Fibroblast of skin of left quadriceps (primary cell): ENCODE data around the gene RPL18.

Source experiments
- DNase-seq, 2 experiments: peaks; one replicate each; pipeline ENCODE4 v3.0.0-alpha.2; 2013; ENCODE audit warnings: low read depth in 2 of 2

The RPL18 gene

DNA sequence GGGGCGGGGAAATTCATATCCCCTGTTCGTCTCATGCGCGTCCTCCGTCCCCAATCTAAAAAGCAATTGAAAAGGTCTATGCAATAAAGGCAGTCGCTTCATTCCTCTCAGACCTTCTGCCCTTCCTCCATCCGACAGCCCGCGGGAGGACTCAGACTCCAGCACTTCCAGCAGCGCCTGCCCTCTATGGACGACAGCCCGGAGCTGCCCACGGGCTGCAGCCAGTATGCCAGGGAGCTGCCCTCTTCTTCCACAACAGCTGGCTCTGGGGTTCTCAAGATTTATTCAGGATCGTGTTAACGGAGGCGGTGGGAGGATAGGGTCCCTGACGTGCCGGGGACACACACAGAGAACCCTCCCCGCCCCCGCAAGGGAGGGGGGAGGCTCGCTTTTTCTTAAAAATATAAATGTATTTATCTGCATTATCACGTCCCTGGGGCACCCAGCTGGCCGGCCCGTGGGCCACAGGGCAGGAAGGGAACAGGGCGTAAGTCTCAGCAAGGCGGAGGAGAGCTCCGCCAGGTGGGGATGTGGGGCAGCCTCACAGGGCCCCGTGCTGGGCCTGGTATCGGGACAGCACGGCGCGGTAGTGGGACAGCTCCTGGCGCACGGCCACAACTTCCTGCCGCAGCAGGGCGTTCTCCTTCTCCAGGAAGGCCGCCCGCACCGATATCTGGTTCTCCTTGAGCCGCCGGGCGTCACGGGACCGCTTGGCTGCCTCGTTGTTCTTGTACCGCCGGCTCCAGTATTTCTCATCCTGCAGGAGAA lies 11.5 kb upstream of the RPL18 start:
- DNase-seq = no peak

GRCh38 chr19:48629599-48630295 lies 10.8 kb upstream of the RPL18 start:
- no peak for DNase-seq

DNA sequence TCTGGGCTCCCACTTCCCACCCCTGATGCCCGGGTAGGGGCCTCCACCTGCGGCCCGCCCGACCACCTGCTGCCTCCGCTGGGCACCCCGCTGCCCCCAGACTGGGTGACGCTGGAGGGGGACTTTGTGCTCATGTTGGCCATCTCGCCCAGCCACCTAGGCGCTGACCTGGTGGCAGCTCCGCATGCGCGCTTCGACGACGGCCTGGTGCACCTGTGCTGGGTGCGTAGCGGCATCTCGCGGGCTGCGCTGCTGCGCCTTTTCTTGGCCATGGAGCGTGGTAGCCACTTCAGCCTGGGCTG lies 10.3 kb upstream of the RPL18 start:
- DNase-seq = no peak

- no peak for DNase-seq
Observed at GRCh38 chr19:48628486-48629296, 9.7 kb upstream of the RPL18 start.

DNA sequence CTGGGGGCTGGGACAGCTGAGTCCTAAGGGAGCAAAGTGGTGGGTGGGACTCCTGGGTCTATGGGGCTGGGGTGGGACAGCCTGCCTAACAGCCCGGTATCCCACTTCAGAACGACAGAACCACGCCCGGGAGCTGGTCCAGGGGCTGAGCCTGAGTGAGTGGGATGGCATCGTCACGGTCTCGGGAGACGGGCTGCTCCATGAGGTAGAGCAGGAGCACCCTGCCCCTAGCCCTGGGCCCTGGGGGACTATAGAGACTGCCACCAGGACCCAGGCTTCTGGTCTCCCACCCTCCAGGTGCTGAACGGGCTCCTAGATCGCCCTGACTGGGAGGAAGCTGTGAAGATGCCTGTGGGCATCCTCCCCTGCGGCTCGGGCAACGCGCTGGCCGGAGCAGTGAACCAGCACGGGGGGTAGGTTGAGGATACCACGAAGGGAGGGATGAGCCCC lies 8.9 kb upstream of the RPL18 start:
- DNase-seq = no peak

GRCh38 chr19:48627201-48627864 lies 8.4 kb upstream of the RPL18 start:
- DNase-seq = no peak

GRCh38 chr19:48625891-48626327 lies 6.9 kb upstream of the RPL18 start:
- no peak for DNase-seq

DNA sequence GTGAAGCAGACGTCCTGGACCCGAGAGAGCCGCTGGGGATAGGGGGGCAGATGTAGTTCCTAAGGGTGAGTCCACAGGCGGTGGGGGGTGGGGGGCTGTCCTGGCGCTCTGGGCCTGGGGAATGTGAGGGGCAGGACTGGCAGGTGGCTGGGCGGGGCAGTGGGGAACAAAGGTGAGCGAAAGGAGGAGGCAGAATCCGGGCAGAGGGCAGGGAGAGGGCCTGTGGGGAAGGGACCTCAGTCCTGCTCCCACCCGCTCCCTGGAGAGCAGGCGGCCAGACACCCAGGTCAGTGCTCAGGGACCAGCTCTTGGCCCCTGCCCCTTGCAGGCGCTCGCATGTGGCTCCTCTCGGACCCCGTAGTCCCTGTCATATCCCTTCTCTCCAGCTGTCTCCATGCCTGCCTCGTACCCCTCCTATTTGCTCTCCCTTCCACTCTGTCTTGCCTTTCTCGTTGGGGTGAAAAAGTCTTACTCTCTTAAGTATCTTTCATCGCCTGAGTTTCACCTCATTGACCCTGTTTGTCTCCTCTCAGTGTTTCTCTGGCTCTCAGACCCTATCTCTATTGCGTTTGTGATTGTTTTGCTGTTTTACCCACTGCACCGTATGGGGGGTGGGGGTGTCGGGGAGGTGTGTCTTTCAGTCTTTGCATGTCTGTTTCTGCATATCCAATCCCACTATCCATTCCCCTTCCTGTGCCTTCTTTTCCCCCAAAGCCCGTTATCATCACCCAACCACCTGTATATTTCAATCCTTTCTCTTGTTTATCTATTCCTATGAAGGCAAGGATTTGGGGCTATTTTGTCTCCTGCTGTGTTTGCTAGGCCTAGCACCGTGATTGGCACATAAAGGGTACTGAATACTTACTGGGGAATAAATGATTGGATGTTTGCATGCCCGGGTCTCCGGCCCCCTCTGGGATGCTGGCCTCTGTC lies 6.1 kb upstream of the RPL18 start:
- DNase-seq = no peak

DNA sequence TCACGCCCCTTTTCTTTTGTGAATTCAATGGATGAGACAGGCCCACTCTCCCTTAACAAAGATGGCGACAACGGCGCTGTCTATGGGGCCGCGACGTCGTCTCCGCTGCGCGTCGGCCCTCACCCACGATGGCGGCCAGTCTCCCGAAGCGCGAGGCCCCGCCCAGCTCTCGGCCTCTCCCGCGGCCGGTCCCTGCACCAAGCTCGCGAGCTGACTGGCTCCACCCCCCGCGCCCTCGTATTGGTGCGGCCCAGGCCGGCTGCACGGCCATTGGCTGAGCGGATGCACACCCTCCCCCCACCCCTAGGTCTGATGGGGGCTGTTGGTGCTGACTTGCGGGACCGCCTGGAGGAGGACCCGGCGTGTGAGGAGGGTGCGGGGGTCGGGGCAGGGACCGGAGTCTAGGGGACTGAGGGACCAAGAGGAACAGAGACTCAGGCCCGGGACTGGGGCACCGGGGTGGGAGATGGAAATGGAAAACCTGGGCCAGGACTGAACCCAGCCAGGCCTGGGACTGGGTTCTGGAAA lies 5.2 kb upstream of the RPL18 start:
- peak; percentile 95 to 96 for DNase-seq

DNA sequence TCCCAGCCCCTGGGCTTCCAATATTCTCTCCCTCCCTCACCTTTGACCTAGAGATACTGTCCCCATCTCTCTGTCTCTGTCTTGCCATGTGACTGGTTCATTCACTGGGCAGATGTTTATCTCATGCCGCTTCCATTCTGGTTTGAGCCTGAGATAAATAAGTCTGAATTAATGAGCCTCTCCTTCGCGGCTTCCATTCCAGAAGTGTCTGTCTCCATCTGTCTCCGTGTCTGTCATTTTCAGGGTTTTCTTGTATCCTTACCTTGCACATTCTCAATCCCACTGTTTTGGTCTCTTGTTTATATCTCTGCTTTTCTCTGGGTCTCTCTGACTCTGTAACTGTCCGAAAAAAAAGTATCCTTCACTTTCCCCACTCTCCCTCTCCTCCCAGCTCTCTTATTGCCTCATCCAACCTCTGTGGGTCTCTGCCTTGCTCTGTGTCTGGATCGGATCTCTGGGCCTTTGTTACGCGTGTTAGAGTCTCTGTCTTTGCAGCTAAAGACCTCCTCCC lies 4.6 kb upstream of the RPL18 start:
- no peak for DNase-seq

DNA sequence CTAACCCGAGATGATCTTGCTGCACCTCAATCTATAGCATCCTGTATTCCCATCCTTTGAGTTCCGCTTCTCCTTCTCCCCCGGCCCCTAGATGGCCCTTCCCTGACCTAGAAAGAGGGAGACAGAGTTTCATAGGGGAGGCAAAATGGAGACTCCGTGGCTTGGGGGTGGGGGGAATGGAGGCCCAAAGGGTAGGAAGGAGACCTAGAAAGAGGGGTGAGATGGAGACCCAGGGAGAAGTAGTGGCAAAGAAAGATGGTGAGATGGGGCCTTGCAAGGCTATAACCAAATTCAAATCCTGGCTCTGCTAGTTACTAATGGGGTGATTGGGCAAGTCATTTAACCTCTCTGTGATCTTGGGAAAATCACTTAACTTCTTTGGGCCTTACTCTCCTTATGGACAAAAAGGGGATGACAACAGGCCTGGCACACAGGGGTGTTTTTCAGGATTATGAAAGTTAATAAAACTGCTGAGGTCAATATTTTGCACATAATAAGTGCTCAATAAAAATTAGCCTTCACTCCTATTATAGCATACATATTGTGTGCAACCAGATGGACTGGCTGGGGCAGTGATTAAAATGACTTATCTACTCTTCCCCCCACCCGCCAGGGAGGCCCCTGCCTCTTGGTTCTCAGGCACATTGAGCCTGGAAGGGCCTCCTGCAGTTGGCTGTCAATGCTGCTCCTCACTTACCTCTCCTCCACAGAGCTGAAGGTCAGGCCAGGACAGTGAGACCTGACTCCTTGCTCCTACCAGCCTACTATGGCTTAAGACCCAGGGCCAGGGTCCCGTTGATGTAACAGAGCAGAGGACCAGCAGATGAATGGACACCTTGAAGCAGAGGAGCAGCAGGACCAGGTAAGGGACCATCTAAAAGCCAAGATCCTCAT lies 961 bp upstream of the RPL18 start:
- DNase-seq = no peak

DNA sequence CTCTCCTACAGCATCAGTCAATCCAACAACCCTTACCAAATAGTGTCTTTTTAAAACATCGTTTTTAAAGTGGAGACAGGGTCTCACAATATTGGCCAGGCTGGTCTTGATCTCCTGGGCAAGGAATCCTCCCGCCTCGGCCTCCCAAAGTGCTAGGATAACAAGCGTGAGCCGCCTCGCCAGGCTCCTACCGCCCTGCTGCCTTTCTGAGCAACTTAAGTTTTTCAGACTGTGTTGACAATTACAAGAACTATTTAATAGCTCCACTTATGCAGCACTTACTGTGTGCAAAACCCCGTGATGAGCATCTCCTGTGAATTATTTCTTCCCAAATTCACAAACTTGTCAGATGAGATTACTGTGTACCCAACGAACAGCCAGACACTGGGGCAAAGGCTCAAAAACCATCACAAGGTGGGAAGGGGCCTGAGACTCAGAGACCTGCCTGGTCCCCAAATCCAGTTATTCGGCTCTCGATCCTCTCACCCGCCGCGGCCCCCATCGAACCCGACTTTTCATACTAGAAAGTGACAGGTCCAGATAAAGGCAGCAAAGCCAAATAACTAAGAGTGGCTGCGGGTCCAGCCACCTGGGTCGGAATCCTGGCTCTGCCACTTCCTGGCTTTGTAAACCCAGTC lies 581 bp downstream of the RPL18 start:
- DNase-seq = no peak

- DNase-seq = no peak
Observed at GRCh38 chr19:48617146-48617937, 1.6 kb downstream of the RPL18 start.

DNA sequence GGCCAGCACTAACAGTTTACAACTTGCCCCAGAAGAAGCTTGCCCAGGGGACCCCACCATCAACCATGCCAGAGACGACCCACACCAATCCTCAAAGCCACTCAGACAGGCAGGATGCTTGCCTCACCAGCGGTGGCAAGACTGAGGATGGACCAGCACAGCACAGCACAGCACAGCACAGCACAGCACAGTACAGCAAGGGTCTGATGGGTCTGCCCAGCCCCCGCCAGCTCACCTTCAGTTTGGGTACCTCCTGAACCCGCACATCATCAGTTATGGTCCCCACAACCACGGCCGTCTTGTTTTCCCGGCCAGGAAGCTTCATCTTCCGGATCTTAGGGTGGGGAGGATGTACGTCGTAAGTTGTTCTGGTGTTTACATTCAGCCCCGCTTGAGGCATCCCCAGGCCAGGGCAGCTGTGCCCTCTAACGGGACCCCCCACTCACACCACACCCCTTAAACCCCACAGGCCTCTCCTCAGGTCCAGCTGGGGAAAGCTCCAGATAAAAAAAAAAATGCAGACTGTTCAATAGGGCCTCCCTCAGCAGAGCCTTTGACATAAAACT lies 2.4 kb downstream of the RPL18 start:
- no peak for DNase-seq

DNA sequence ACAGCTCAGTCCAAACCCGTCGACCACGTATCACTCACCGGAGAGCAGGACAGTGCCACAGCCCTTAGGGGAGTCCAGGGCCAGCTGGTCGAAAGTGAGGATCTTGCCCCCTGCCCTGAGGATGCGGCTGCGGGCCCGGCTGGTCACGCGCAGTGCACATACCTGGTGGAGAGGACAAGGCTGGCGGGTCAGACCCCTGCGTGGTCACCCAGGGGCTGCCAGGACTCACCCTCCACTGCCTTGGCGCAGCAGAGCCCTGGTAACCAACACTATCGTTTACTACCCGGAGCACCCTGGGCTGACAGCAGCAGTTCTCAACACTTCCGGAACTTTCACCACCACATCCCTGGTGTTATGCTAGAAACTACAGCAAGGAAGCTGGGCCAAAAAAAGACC lies 2.9 kb downstream of the RPL18 start:
- no peak for DNase-seq

DNA sequence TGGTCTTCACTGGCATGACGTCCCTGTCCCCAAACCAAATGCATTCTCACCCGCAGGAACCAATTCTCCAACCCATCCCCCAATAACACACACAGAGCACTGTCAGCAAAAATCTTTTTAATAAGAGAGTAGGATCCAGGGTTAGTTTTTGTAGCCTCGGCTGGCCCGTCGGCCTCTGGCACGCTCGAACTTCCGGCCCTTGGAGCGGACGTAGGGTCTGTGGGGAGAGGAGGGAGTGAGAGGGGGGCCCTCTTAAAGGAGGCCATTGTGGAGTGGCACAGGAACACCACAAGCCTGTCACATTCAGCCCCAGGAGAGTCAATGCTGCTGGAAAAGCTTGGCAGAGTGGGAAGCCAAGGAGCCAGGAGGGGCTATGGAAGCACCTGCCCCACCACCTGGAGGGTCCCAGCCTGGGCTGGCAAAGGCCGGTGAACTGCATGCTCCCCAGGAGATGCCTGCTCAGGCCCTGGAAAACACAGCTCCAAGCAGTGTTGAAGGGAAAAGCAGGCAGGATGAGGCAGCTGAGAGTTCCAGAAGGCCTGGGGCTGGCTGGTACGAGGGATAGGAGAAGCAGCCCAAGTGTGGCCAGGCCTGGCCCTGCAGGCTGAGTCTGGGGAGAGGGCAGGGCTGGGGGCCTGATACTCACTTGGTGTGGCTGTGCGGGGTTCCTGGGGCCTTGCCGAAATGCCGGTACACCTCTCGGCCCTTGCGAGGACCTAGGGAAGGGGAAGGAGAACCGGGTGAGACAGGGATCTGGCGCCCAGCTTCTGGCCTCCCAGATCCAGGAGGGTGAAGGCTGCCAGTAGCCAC lies 3.5 kb downstream of the RPL18 start:
- no peak for DNase-seq
